DOHH2 (cell line): ENCODE data around the gene RNF187.

Experiments used
- EZH2phosphoT487 ChIP-seq: fragments of 200-600 bp; sonication (generic); IDR thresholded peaks from 2 replicates; pipeline ENCODE4 v1.6.1; 2017; ENCODE audit warnings: borderline replicate concordance, mild to moderate bottlenecking, antibody characterized with exemption, low read length, moderate library complexity, mixed read lengths
- TF ChIP-seq, protein P1 (sequence below): fragments of 200-600 bp; sonication (generic); IDR thresholded peaks from one replicate; pipeline ENCODE4 v1.5.1; 2014; ENCODE audit warnings: antibody characterized with exemption, mild to moderate bottlenecking, low read depth, low read length; ENCODE audit not compliant: poor library complexity, severe bottlenecking

DNA sequence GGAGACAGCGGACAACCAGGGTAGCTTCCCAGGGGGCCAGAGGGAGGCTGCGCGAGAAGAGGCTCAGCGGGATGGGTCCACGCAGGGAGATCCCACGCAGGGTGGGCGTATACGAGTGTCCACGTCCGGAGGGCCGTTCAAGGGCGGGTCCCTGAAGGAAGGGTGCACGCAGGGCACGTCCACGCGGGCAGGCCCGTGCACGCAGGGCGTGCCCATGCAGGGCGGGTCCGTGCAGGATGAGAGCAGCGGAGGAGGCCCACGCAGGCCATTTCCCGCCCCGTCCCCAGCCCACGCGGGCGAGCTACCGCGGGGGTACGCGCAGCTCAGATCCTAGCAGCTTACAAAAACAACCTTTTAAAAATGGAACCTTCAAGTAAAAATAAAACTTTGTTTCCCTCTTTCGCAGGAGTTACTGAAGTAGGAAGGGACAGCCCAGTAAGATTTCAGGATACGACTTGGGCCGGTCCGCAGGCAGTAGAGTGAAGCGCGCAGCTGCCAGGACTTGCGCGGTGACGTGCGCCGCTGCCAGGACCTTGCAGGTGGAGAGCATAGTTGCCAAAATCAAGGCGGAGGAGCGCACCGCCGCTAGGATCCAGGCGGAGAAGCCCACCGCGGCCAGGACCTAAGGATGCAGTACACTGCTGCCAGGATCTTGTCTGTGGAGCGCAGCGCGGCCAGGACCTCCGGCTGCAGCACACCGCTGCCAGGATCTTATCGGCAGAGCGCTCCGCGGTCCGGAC is 416 bp upstream of the RNF187 start:
- no peak for TF ChIP-seq EZH2phosphoT487
- TF ChIP-seq, protein P1, sequence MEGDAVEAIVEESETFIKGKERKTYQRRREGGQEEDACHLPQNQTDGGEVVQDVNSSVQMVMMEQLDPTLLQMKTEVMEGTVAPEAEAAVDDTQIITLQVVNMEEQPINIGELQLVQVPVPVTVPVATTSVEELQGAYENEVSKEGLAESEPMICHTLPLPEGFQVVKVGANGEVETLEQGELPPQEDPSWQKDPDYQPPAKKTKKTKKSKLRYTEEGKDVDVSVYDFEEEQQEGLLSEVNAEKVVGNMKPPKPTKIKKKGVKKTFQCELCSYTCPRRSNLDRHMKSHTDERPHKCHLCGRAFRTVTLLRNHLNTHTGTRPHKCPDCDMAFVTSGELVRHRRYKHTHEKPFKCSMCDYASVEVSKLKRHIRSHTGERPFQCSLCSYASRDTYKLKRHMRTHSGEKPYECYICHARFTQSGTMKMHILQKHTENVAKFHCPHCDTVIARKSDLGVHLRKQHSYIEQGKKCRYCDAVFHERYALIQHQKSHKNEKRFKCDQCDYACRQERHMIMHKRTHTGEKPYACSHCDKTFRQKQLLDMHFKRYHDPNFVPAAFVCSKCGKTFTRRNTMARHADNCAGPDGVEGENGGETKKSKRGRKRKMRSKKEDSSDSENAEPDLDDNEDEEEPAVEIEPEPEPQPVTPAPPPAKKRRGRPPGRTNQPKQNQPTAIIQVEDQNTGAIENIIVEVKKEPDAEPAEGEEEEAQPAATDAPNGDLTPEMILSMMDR, result no peak
